KOPT-K1 (cell line): Measurements from ENCODE around the gene SCAMP2.

ENCODE experiments used
- H3K27ac ChIP-seq: fragments of 200-600 bp; sonication (generic); 2 replicates; pipeline ENCODE4 v1.5.1; 2016; ENCODE audit warnings: antibody characterized with exemption, mild to moderate bottlenecking, low read depth, low read length; ENCODE audit not compliant: poor library complexity, severe bottlenecking
- H3K36me3 ChIP-seq: fragments of 200-600 bp; sonication (generic); 2 replicates; pipeline ENCODE4 v1.5.1; 2017; ENCODE audit warnings: antibody characterized with exemption, mild to moderate bottlenecking, low read length, moderate library complexity; ENCODE audit not compliant: insufficient read depth
- H3K9me3 ChIP-seq: fragments of 200-600 bp; sonication (generic); 2 replicates; pipeline ENCODE4 v1.5.1; 2017; ENCODE audit warnings: antibody characterized with exemption, low read length, mild to moderate bottlenecking; ENCODE audit not compliant: insufficient read depth, poor library complexity, severe bottlenecking

SCAMP2 gene

DNA sequence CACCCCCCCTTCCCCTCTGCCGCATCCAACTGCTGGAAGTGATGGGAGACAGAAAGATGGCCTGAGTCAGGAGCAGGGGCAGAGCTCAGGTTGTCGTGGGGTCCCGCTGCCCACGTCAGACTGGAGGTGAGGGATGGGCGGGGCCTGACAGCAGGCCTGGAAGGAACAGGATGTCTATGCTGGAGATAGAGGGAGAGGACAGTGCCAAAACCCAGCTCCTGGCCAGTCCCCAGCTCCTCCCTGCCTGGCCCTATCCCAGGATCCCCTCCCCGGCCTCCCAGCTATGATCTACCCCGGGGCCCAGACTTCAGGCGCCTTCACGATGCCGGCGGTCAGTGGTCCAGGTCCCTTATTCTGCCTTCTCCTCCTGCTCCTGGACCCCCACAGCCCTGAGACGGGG, 60.6 kb downstream of the SCAMP2 start, which contains the start of gene LMAN1L:
Gene LMAN1L, plus strand, starts transcription at position 303 of the 400 bp plus-strand sequence. Its CDS starts 20 bp downstream, at position 323.
- Histone ChIP-seq H3K36me3 (no peaks in the 10 kb centered on the region), H3K9me3 (no peaks in the 10 kb centered on the region), H3K27ac (no peak within 1 kb of the TSS)

GRCh38 chr15:74809956-74810355, 63.2 kb downstream of the SCAMP2 start:
- H3K9me3 ChIP-seq: no peaks in the 10 kb centered on the region
- H3K27ac ChIP-seq: no peak overlapping the region
- peaks cover 4% of the 10 kb centered on the region; the same call in 1 of the 2 replicates for H3K36me3 ChIP-seq

GRCh38 chr15:74809242-74809641, 63.9 kb downstream of the SCAMP2 start:
- Histone ChIP-seq H3K36me3 (peaks cover 11% of the 10 kb centered on the region), H3K9me3 (no peaks in the 10 kb centered on the region), H3K27ac (no peak overlapping the region)

- Histone ChIP-seq H3K36me3 (peaks cover 15% of the 10 kb centered on the region), H3K27ac (no peak overlapping the region), H3K9me3 (no peaks in the 10 kb centered on the region)
Measured at GRCh38 chr15:74808840-74809229, 64.3 kb downstream of the SCAMP2 start.

GRCh38 chr15:74808078-74808839, 64.9 kb downstream of the SCAMP2 start:
- no peaks in the 10 kb centered on the region for H3K9me3 ChIP-seq
- peaks cover 21% of the 10 kb centered on the region for H3K36me3 ChIP-seq
- H3K27ac ChIP-seq: no peak overlapping the region

- H3K27ac ChIP-seq: no peak overlapping the region
- peaks cover 29% of the 10 kb centered on the region for H3K36me3 ChIP-seq
- no peaks in the 10 kb centered on the region for H3K9me3 ChIP-seq
Measured at GRCh38 chr15:74807282-74807681, 65.9 kb downstream of the SCAMP2 start.

DNA sequence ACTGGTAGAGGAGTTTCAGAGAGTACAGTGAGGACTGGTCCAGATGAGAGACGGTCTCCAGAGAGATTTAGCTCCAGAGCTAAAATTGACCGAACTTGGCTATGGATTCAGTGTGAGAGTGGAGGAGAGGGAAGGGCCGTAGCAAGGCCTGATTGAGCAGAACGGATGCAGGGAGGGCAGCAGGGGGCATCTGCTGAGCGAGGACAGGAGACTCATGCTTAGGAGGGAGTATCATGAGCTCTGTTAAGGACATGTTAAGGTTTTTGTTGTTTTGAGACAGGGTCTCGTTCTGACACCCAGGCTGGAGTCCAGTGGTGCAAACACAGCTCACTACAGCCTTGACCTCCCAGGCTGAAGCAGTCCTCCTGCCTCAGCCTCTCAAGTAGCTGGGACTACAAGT, 68.2 kb downstream of the SCAMP2 start:
- Histone ChIP-seq H3K27ac (no peak overlapping the region), H3K36me3 (peaks cover 52% of the 10 kb centered on the region), H3K9me3 (no peaks in the 10 kb centered on the region)

- Histone ChIP-seq H3K27ac (no peak overlapping the region), H3K36me3 (peaks cover 72% of the 10 kb centered on the region), H3K9me3 (no peaks in the 10 kb centered on the region)
Measured at GRCh38 chr15:74802862-74803447, 70.2 kb downstream of the SCAMP2 start.

- Histone ChIP-seq H3K9me3 (no peaks in the 10 kb centered on the region), H3K27ac (no peak overlapping the region), H3K36me3 (peaks cover 78% of the 10 kb centered on the region)
Measured at GRCh38 chr15:74802290-74802689, 70.9 kb downstream of the SCAMP2 start.

DNA sequence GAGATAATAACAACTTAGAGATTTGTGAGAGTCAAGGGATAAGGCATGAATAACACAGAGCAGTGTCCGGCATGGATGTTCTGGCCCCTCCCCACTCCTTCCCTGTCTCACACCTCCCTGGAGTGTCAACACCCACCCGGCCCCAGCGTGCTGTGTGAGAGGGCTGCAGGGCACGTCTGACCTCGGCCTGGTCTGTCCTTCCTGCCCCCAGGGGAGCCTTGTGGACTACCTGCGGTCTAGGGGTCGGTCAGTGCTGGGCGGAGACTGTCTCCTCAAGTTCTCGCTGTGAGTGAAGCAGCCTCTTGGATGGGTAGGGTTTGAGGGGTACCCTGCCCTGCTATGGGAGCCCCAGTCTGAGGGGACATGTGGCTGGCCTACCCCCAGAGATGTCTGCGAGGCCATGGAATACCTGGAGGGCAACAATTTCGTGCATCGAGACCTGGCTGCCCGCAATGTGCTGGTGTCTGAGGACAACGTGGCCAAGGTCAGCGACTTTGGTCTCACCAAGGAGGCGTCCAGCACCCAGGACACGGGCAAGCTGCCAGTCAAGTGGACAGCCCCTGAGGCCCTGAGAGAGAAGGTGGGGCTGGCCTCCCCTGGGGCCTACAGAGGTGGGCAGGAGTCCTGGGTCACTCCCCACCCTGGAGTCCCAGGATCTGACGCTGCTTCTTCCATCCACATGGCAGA, 71.7 kb downstream of the SCAMP2 start:
- H3K9me3 ChIP-seq: no peaks in the 10 kb centered on the region
- H3K27ac ChIP-seq: no peak overlapping the region
- peaks cover 80% of the 10 kb centered on the region for H3K36me3 ChIP-seq

DNA sequence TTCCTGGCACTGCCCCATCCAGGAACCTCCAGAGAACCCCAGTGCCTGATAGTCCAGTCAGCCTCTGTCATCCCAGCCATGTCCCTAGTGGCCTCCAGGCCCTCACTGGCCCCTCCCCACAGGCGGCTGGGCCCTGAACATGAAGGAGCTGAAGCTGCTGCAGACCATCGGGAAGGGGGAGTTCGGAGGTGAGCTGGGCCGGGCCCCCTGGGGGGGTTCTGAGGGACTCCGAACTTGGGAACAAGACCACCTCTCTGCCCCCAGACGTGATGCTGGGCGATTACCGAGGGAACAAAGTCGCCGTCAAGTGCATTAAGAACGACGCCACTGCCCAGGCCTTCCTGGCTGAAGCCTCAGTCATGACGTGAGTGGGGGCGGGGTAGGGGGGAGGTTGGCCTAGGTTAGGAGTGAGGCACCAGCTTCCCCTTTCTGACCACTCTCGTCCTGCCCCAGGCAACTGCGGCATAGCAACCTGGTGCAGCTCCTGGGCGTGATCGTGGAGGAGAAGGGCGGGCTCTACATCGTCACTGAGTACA, 72.5 kb downstream of the SCAMP2 start:
- no peak overlapping the region for H3K27ac ChIP-seq
- no peaks in the 10 kb centered on the region for H3K9me3 ChIP-seq

GRCh38 chr15:74799856-74800558, 73.2 kb downstream of the SCAMP2 start:
- no peak overlapping the region for H3K27ac ChIP-seq
- H3K36me3 ChIP-seq: peaks cover 89% of the 10 kb centered on the region
- no peaks in the 10 kb centered on the region for H3K9me3 ChIP-seq

More for the DNA sequence above, 72.5 kb downstream of the SCAMP2 start:
- H3K36me3 ChIP-seq: peaks cover 87% of the 10 kb centered on the region

GRCh38 chr15:74799255-74799855, 73.8 kb downstream of the SCAMP2 start:
- Histone ChIP-seq H3K36me3 (peaks cover 89% of the 10 kb centered on the region), H3K9me3 (no peaks in the 10 kb centered on the region), H3K27ac (peak overlapping the region; percentile 17)

GRCh38 chr15:74798388-74799254, 74.5 kb downstream of the SCAMP2 start:
- peaks cover 82% of the 10 kb centered on the region for H3K36me3 ChIP-seq
- no peaks in the 10 kb centered on the region for H3K9me3 ChIP-seq
- no peak overlapping the region for H3K27ac ChIP-seq
